Stimulated activated CD4-positive, alpha-beta T cell treated with anti-CD3 and anti-CD28 coated beads, Interleukin-2, amount 100 ng/mL, for 24 hours (primary cell): ENCODE results near the gene NOD1.
"Not testable (repeated sequence)": the region's sequence is repeated elsewhere in the genome, so short reads cannot be mapped to it uniquely, and the experiment has no call there.

Source experiments
- DNase-seq, 2 donors: peaks; one replicate each; pipeline ENCODE4 v3.0.0-alpha.2; 2020

NOD1 gene, protein sequence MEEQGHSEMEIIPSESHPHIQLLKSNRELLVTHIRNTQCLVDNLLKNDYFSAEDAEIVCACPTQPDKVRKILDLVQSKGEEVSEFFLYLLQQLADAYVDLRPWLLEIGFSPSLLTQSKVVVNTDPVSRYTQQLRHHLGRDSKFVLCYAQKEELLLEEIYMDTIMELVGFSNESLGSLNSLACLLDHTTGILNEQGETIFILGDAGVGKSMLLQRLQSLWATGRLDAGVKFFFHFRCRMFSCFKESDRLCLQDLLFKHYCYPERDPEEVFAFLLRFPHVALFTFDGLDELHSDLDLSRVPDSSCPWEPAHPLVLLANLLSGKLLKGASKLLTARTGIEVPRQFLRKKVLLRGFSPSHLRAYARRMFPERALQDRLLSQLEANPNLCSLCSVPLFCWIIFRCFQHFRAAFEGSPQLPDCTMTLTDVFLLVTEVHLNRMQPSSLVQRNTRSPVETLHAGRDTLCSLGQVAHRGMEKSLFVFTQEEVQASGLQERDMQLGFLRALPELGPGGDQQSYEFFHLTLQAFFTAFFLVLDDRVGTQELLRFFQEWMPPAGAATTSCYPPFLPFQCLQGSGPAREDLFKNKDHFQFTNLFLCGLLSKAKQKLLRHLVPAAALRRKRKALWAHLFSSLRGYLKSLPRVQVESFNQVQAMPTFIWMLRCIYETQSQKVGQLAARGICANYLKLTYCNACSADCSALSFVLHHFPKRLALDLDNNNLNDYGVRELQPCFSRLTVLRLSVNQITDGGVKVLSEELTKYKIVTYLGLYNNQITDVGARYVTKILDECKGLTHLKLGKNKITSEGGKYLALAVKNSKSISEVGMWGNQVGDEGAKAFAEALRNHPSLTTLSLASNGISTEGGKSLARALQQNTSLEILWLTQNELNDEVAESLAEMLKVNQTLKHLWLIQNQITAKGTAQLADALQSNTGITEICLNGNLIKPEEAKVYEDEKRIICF

DNA sequence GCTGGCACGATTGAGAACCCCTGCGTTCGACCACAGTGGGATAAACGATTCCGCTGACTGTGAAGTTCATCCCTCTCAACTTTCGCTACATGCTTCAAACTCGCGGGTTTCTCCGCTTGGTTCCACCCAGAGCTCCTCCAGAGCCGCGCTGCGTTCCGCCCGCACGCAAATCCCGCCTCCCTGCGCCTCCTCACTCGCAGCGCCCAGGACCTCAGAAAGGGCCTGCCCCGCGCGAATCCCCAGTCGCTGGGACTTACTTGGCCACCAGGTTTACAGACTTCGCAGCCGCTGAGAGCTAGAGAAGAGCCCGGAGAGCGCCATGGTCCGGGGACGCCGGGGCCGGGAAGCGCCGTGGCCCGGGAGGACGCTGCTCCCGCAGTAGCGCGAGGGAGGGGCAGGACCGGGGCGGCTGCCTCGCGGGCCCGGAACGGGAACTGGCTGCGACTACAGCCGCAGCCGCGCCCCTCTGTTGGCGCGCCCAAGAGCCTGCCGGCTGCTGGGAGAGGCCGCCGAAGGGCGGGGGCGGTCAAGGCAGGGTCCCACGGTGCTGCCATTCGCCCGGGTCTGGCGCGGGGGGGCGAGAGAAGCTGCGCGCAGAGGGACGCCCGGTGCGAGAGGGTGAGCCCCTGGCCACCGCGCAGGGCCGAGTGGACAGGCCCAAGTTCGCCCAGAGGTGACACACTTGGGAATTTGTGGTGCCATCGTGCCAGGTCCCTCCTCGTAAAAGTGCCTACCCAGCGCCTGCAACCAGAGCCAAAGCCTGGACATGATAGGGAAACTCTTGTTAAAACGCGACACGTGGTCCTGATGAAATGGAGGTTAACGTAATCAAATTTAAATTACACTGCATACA is at the start of gene NOD1:
Gene NOD1, minus strand, starts transcription at position 436 of the 853 bp plus-strand sequence. CDS start 21,863 bp downstream, outside the sequence.
- peak; percentile 72 to 78 for DNase-seq

DNA sequence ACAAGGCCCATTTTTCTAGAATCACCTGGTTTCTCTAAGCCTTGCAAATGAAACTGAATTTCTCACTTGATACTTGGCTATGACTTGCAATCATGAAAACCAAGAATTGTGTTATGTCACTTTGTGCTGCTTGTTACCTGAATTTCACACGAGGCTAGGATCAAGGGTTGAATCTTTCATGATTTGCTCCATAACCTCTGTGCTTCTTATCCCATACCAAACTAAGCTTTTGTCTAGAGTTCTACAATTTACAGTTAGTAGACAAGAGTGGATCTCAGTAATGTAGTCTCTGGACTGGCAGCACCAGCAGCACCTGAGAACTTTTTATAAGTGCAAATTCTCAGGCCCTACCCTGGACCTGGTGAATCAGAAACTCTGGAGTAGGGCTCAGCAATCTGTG is 48.7 kb upstream of the NOD1 start:
- DNase-seq = not testable (repeated sequence)

DNA sequence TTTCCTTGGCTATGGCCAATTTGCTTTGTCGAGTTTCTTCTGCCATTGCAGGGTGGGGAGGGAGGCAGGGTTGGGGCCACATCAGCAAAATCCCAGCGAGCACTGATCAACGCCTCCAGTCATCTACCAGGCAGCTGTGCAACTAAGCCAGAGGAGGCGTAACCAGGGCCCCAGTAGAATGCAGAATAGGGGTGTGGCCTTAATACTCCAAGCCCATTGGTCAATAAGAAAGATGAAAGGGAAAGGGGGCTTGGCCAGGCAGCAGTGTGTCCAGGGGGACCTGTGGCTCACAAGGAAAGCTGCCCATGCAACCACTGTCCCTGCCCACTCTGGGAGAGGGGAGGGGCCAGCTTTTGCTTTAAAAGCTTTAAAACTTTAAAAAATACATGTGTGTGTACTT is 47.6 kb upstream of the NOD1 start:
- no peak for DNase-seq

DNA sequence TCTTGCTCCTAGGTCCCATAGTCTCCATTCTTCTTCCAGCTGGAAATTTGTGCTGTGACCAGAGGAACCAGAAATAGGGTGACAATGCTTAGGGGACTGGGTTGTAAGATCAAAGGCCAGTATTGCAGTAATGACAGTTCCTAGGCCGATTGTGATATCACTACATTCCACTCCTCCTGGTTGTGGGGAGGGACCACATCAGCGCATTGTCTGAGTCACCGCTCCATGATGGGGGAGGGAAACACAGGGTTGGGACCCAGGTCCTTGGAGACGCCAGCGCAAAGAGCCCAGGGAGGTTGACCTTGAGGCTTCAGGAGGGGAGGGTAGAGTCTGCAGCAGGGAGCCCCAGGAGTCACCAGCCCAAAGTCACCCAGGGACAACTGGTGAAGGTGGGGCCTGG is 46.8 kb upstream of the NOD1 start:
- no peak for DNase-seq

DNA sequence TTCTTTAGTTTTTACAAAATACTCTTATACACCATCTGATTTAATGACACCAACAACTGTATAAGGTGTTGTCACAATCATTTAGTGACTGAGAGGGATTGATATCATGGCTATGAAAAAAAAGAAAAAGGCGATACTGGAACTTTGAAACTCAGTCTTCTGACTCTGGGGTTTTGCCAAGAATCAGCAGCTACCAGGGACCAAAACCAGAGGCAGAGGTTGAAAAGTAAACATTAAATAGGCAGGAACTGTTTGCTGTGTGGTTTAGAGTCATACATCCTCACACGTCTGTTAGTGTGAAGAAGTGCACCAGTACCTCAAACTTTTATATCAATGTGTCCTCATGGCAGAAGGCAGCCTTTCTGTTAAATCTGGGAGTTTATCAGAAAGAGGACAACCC is 46.0 kb upstream of the NOD1 start:
- DNase-seq = no peak

DNA sequence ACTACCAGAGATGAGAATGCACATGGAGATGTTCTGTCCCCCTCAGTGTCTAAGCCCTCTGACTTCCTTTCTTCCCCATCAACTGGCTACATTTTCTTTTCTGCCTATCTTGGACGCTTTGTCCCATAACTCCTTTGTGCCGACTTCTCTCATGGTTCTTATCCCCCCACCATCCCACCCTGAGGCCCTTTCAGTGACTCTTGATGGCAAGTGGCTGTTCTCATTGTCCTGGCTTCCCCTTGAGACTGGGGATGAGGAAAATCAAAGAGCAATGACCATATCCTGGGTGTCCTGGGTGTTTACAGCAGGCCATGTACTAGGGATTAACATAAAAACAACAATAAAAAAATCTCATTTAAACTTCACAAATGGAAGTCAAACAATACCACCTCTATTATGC is 44.9 kb upstream of the NOD1 start:
- no peak for DNase-seq

DNA sequence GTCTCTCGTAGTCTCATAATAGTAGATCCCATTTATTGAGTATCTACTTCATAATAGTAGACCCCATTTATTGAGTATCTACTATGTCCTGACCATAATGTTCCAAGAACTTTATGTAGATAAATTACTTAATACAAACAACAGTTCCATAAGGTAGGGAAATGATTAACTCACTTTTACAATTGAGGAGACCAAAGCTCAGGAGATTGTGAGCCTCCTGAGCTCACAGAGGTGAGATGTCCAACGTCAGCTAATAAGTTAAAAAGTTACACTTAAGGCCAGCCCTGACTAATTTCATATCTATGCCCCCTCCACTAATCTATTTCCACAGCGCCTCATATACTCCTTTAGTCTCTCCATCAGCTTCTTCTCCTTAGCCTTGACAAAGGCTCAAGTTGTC is 43.6 kb upstream of the NOD1 start:
- DNase-seq = no peak

DNA sequence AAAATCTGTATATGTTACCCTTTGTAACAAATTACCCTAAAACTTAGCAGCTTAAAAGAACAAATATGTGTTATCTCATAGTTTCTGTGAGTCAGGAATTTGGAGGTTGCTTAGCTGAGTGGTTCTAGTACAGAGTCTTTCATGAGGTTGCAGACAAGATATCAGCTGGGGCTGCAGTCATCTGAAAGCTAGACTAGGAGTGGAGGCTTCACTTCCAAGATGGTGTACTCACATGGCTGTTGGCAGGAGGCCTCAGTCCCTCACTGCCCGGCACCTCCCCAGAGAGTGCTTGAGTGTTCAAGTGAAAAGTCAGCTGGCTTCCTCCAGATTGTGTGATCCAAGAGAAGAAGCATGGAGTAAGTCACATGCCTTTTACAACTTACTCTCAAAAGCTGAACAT is 42.9 kb upstream of the NOD1 start:
- DNase-seq = no peak

DNA sequence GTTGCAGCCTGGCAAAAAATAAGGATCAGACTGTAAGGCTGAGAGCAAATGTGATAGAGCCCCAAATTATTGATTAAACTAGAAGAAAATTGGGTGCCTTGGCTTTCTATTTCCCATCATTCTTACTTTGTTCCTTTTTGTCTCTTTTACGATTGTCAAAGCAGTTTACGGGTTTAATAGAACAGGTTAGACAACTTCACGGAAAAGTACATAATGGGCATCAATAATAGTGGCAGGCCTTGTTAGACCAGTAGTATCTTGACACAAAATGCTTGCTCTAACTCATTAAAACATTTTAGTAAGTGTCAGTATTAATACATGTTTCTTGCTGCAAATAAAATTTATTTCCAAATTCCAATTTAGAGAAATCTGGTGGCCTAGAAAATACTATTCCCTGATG is 40.5 kb upstream of the NOD1 start:
- DNase-seq = no peak

DNA sequence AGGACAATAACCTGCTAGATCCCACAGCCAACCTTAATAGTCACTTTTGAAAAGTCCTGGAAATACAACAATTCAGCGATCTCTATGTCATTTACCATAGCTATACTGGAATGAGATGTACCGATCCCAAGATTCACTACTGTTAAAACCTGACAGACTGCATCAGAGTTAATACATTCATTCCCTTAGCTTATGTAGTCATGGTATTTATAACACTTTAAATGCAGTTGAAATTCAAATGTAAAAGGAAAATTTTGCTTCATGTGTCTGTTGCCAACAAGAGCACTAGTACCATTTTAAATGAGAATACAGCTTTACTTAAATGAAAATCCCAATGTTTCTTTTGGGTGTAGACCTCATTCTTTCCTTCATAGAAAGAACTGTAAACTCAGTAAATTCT is 37.2 kb upstream of the NOD1 start:
- DNase-seq = no peak

DNA sequence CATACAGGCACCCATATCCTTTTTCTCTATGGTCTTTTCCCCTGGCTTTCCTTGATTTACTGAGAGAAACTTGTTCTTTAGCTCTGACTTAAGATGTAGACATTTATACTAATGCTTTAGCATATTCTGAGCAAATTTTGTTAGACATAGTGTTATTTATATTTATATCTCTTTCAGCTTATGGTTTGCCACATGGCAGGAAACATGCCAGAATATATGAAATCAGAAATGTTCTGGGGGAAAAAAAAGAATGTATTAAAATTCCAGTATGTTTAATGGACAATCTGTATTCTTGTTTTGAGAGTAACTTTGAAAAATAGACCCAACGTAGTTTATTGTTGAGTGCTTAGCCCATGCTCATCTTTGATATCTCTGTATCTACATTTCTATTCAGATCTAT is 36.2 kb upstream of the NOD1 start:
- DNase-seq = no peak

DNA sequence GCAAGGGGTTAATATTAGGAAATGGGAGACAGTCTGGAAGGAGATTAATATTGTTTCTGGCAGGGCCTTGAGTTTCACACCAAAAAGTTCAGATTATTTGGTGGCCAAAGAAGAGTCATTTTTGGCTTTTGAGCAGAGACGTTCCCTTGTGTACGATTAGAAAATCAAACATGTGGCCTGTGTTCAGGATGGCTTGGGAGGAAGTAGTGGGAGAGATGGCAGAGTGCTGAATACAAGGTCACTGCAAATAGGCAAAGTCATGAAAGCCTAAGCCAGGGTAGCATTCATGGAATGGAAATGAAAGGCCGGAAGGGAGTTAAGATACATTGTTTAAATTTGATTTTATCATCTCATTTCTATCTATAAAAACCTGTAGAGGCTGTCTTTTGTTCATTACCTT is 35.6 kb upstream of the NOD1 start:
- DNase-seq = no peak

DNA sequence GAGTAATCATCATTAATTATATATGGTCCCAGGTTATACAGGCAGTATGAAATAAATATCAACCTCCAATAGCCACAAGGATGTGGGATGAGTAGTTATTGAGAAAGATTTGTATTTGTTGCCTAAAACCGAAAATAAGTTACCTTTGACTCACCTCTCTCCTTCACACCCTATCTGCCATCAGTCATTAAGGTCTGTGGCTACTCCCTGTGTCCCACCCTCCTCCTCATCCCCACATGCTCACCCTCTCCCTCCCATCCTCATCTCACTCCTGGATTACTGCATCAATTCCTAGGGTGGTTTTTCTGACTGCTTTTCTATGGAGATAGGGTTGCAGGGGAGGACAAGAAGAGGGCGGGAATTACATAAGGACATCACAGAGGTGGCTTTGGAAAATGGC is 35.2 kb upstream of the NOD1 start:
- no peak for DNase-seq

DNA sequence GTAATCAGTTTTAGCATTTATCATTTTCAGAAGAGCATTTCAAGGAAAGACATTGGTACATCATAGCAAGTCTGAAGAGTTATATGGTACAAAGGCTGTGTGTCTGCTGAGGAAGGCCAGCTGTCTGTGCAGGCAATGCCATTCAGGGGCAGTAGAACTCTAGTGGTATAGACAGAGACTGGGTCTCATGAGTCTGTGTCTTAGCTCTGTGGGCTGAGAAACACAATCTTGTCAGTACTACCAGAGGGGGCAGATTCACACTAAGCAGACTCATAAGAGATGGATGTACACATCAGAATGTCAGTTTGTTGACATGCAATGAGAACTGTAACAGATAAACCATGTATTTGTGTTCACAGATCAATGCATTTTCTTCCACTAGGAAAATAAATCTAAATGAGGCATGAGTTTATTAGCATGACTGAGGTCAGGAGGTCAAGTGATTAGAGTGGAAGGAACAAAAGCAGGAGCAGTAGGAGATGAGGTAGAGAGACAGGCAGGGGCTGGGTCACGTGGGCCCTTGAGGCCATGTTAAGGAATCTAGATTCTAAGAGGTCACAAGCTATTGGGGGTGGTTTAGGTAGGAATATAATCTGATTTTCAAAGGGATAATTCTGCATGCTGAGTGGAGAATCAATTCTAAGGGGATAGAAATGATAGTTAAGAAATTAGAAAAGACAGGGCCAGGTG is 33.5 kb upstream of the NOD1 start:
- no peak for DNase-seq

DNA sequence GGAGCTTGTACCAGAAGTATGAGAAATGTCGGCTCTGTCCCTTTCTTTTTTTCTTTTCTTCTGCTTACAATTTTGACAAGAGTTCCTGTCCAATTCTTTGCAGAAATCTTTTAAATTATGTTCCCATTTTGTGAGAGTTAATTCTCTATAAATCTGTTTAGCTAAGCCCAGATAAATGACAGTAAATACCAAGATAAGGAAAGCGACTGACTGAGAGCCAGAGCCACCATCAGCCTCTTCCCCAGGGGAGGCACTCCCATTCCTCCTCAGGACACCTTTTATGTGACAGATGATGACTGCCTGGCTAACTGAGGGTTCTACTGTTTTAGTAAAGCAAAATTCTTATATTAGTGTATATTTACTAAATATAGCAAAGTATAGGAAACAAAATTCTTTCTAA is 32.9 kb upstream of the NOD1 start:
- DNase-seq = no peak

DNA sequence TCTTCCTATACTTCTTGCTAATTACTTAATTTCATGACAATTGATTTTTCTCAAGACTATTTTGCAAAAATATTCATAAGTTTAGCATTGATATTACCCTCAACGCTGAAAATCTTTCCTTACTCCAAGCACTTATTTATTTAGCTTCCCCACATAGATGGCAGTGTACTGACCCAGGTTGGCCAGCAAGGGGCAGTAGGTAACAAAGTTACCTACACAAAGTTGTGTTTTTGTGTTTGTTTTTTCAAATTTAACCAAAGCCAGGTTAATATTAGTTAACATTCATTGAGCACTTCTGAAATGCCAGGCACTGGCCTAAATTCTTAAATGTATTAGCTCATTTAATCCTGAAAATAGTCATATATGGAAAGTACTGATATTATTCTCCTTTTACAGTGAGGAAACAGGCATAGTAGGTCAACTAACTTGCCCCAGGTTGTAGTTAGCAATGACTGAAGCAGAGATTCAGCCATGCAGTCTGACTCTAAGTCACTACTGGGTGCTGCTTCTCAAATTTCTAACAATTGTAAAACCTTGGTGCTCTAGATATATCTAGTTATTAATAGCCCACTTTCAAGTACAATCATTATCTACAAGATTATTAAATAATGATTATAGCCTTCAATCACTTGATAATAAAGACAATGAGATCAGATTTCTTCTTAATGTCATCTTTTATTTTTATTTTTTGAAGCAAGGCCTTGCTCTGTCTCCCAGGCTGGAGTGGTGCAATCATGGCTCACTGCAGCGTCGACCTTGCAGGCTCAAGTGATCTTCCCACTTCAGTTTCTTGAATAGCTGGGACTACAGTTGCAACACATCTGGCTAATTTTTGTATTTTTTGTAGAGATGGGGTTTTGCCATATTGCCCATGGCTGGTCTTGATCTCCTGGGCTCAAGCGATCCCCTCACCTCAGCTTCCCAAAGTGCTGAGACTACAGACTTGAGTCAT is 31.8 kb upstream of the NOD1 start:
- DNase-seq = peak; percentile 22 to 30

DNA sequence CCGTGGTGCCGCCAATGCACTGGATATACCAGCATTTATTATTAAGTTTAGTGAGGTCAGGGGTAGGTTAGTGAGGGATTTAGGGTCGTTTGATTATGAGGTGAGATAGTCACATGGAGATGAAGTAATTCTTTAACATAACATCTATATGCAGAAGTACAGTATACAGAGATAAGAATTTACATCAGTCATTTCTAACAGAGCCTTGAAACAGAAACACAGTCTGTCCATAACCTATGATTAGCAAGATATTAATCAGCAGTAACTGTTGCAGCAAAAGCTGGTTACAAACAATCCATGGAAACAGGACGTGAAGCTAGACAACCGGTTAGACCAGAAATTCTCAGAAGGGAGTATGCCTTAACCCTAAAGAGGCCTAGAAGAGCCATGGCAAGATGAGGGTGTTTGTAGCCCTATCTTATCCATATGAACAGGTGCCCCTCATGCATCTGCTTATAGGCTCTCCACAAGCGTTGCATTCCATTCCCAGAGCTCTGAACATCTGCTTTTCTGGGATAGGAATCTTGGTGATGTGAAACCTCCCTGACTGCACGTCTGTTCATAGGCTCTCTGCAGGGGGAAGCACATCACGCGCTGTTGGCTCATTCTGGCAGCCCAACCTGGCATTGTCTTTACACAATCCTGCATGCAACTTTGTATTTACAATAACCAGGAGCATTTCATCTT is 30.7 kb upstream of the NOD1 start:
- not testable (repeated sequence) for DNase-seq

DNA sequence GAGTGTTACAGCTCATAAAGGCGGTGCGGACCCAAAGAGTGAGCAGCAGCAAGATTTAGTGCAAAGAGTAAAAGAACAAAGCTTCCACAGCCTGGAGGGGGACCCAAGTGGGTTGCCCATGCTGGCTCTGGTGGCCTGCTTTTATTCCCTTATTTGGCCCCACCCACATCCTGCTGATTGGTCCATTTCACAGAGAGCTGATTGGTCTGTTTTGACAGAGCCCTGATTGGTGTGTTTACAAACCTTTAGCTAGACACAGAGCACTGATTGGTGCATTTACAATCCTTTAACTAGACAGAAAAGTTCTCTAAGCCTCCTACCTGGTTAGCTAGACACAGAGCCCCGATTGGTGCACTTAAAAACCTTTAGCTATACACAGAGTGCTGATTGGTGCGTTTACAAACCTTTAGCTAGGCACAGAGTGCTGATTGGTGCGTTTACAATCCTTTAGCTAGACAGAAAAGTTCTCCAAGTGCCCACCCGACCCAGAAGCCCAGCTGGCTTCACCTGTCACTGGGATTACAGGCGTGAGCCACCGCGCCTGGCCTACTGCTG is 28.8 kb upstream of the NOD1 start:
- not testable (repeated sequence) for DNase-seq

DNA sequence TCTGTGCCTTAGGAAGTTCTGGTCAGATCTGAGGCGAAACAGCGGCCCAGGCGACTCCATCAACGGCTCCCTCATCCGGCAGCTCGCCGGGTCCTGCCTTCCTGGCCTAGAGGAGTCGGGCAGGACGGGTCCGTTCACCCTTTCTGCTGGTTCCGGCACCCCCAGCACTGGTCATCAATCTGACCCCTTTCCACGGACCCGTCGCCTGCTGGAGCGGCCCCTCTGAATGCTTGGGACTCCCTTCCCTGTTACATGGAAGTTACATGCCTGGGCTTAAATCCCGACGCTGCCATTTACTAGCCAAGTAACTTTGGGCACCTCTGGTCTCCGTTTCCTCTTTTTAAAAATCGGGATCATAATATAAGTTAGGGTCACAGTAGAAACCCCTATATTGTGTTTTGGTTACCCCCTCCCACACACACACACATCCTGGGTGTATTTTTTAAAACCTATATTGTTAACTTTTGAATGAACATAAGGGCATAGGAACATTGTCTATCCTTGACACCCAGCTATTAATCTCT is 26.7 kb upstream of the NOD1 start:
- DNase-seq = no peak
